Fibroblast of pulmonary artery (primary cell): ENCODE measurements around the gene ZDHHC14.
A peak's percentile ranks its signal among the peaks of the same experiment; 100 is the strongest.
"Not testable (repeated sequence)": the region's sequence is repeated elsewhere in the genome, so short reads cannot be mapped to it uniquely, and the experiment has no call there.

Experiments used
- DNase-seq: peaks from one replicate; pipeline ENCODE4 v3.0.0-alpha.2; 2010; ENCODE audit warnings: low read depth
- H3K4me3 ChIP-seq: replicated peaks from 2 replicates; pipeline ENCODE4 v1.5.1; 2011; ENCODE audit warnings: low read depth, mild to moderate bottlenecking, control low read depth, low read length, moderate library complexity
- TF ChIP-seq, protein P1 (sequence below): IDR thresholded peaks from 2 replicates; pipeline ENCODE4 v1.5.1; 2011; ENCODE audit warnings: mild to moderate bottlenecking, control low read depth, low read length, inconsistent platforms; ENCODE audit errors: missing control alignments

Gene ZDHHC14

DNA sequence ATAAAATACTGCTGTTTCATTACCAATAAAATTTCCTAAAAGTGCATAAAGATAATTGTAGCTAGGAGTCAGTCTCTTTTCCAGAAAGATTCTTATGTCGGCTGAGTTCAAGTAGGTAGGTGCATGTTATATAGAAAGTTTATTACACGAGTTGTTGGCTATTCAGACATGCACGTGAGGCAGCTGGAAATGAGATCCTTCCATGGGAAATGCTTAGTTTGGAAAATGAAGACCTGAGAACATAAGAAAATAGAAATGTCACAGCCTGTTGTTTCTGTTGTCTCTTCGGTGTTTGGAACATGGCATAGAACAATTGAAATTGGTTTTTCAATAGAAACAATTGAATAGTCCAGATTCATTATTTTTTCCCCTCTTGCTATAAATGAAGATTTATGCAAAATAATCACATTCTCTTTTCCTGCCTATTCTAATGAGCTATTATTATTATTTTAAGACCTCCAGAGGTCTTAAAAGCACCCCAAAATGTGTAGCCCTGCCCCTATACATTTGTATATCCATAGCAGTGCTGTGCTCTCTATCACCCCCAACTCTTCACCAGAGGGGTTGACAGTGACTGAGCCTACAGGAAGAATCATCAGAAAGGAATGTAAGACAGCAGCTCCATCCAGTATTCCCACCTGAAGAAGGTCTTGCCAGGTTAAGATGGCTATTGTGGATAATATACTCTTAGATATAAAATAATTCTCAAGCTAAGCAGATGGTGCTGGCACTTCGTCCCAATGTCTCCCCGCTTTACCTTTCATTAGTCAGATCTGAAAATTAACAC, 82.2 kb downstream of the ZDHHC14 start:
- H3K4me3 ChIP-seq, result no peak overlapping the region
- TF ChIP-seq, protein P1, sequence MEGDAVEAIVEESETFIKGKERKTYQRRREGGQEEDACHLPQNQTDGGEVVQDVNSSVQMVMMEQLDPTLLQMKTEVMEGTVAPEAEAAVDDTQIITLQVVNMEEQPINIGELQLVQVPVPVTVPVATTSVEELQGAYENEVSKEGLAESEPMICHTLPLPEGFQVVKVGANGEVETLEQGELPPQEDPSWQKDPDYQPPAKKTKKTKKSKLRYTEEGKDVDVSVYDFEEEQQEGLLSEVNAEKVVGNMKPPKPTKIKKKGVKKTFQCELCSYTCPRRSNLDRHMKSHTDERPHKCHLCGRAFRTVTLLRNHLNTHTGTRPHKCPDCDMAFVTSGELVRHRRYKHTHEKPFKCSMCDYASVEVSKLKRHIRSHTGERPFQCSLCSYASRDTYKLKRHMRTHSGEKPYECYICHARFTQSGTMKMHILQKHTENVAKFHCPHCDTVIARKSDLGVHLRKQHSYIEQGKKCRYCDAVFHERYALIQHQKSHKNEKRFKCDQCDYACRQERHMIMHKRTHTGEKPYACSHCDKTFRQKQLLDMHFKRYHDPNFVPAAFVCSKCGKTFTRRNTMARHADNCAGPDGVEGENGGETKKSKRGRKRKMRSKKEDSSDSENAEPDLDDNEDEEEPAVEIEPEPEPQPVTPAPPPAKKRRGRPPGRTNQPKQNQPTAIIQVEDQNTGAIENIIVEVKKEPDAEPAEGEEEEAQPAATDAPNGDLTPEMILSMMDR, result no peak
- no peak for DNase-seq

DNA sequence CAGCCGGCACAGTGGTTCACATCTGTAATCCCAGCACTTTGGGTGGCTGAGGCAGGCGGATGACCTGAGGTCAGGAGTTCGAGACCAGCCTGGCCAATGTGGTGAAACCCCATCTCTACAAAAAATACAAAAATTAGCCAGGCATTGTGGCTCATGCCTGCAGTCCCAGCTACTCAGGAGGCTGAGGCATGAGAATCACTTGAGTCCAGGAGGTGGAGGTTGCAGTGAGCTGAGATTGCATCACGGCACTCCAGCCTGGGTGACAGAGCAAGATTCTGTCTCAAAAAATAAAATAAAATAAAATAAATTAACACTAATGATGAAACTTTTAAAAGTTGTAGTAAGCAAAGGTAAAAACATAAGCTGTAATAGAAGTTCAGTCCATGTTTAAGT, 82.7 kb downstream of the ZDHHC14 start:
- not testable (repeated sequence) for H3K4me3 ChIP-seq, DNase-seq

DNA sequence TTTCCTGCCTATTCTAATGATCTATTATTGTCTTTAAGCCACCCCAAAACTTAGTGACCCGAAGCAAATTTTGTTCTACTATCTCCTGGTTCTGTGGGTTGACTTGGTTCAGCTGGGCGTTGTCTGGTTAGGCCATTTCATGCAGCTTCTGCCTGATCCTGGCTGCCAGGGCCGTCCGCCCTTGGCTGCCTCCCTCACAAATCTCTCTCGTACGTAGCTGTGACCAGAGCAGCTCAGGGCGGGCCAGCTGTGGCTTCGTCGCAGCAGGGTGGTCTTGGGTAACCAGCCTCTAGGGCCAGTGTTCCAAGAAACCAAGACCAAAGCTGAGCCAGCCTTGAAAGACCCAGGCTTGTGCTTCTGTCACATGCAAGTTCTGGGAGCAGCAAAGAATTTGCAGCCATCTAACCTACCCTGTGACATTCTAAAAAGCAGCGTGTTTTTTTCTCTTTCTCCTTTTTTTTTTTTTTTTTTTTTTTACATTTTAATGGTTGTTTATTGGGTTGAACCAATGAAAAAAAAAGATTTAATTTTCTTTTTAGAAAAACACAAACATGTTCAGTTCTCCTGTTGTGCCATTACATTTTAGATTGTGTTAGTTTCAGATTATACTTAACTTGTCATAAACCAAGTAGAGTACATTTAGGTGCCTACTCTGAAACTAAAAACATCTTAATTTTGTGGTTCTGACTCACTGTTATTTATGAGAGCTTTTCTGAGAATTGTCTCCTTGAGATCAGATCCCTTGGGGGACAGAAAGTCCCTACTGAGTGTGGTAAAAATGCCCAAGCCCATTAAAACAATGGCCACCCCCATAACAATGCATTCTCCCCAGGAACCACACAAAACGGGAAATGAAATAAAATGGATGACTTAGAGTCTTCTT, 83.9 kb downstream of the ZDHHC14 start:
- TF ChIP-seq, protein P1, result no peak
- H3K4me3 ChIP-seq, result no peak overlapping the region
- DNase-seq, result no peak

DNA sequence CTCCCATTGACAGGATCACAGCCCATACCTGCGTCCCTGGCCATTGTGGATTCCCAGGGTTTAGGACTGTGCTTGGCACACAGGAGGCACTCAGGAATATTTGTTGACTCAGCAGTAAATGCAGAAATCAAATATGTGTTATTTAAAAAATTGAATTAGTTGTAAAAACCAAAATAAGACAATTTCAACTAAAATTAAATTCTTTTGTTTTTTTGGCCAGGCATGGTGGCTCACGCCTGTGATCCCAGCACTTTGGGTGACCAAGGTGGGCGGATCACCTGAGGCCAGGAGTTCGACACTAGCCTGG, 85.3 kb downstream of the ZDHHC14 start:
- H3K4me3 ChIP-seq, result no peak overlapping the region
- no peak for DNase-seq
- TF ChIP-seq, protein P1, result no peak

DNA sequence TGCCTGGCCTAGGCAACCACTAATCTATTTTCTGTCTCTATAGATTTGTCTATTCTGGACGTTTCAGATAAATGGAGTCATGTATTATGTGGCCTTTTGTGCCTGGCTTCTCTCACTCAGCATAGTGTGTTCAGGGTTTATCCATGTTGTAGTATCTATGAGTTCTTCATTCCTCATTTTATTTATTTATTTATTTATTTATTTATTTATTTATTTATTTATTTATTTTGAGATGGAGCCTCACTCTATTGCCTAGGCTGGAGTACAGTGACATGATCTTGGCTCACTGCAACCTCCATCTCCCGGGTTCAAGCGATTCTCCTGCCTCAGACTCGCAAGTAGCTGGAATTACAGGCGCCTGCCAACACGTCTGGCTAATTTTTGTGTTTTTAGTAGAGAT, 86.3 kb downstream of the ZDHHC14 start:
- not testable (repeated sequence) for H3K4me3 ChIP-seq, DNase-seq

DNA sequence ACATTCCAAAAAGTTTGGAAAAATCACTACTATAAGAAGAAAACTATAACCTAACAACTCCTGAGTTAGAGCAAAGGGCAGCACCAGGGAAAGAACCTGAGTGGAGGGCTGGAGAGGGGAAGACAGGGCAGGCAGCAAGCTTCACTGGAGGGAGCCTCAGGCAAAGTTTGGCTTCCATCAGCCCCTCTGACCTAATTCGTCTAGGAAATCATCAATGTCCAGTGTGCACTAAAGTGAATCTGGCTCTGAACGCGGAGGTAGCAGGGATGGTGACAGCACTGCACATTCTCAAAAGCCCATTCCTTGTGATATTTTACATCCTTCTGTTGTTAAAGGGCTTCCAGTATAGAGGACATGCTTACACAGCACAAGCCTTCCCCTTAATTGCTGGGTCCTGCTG, 87.1 kb downstream of the ZDHHC14 start:
- DNase-seq, result no peak
- H3K4me3 ChIP-seq, result no peak overlapping the region
- TF ChIP-seq, protein P1, result no peak

DNA sequence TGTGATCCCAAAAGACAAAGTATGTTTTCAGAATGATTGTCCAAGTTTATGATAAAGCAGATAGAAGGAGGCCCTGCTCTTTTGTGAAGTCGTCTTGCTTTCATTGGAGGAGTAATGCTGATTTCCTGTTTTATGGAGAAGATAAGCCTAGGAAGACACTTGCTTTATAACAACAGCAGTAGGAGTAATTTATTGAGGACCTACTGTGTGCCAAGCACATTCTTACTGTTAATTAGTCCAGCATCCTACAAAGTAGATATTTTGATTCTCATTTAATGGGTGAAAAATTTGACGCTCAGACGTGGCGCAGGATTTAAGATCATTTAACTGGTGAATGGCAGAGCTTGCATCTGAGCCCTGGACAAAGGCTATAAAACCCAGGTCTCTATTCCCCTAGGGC, 87.6 kb downstream of the ZDHHC14 start:
- no peak overlapping the region for H3K4me3 ChIP-seq
- TF ChIP-seq, protein P1, result no peak
- DNase-seq, result no peak

DNA sequence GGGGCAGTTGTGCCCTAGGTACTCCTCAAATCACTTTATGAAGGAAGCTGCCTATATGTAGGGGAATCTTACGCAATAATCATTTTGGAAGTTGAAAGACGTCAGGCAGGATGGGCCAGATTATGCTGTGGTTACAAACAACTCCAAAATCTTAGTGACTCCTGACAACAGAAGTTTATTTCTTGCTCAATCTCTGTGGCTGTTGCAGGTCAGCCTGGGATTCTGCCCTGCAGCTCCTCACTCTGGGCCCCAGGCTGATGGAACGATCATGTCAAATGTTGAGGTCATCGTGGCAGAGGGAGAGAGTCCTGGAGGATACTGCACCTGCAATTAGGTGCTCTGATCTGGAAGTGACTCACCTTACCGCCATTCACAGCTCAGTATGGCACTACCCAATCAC, 88.4 kb downstream of the ZDHHC14 start:
- no peak overlapping the region for H3K4me3 ChIP-seq
- DNase-seq, result peak; percentile 6
- TF ChIP-seq, protein P1, result no peak
